Renal cortical epithelial cell (primary cell): ENCODE data around the gene MARCOL. TPM values are rescaled to one million over a fixed set of nuclear protein-coding genes. Genes with fewer than 3 reads are reported as not detected.
A peak's percentile ranks its signal among the peaks of the same experiment; 100 is the strongest.
"Not testable (repeated sequence)": the region's sequence is repeated elsewhere in the genome, so short reads cannot be mapped to it uniquely, and the experiment has no call there.

Experiments
- DNase-seq: peaks from one replicate; pipeline ENCODE4 v3.0.0-alpha.2; 2011; ENCODE audit warnings: low read depth
- total RNA-seq: library from RNA; depleted of rRNA; stranded (reverse); fragments of >200 nt; gene quantifications from 2 replicates; pipeline ENCODE4 v1.2.3, GENCODE V29; 2014

The MARCOL gene
- total RNA-seq, 1 donor from 2014 or later = not detected

DNA sequence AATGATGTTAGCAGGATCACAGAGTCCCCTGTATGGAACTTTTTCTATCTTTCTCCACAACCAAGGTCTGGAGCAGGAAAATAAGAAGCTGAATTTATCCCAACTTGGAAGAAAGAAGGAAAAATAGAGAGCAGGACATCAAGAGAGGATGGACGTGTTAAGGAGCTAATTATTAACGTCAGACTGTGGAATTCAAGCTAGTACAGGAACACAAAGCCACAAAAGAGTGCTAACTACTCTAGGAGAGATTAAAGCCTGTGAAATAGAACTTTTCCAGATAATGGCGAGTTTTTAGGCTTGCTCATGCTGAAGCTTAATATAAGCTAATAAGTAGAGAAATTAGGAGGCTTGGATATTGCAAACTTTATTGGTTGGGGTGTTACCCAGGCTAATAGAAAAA, 29.6 kb downstream of the MARCOL start:
- peak; percentile 94 for DNase-seq

DNA sequence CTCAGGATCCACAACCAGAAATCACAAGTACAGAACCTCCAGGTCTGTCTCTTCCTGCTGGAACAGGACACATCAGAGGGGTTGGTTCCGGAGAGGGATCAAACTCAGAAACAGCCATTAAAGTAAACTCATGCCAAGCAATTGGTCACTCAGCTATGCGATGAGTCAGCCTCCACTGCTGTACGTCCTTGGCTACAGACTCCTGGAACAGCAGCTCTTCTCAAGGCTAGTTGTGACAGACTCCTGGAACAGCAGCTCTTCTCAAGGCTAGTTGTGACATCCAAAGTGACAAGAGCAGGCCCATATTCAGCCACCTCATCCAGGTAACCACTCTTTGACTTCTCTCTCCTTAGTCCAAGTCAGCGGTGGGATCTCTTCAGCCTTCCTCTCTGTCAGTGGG, 30.2 kb downstream of the MARCOL start, which contains the start of gene SPINK13:
TSS of gene SPINK13 (plus strand) at position 229 of the 400 bp plus-strand sequence. CDS start 1,279 bp downstream, outside the sequence.
- peak; percentile 97 for DNase-seq

DNA sequence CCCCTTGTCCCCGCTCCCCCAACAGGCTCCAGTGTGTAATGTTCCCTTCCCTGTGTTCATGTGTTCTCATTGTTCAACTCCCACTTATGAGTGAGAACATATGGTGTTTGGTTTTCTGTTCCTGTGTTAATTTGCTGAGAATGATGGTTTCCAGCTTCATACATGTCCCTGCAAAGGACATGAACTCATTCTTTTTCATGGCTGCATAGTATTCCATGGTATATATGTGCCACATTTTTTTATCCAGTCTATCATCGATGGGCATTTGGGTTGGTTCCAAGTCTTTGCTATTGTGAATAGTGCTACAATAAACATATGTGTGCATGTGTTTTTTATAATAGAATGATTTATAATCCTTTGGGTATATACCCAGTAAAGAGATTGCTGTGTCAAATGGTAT, 36.8 kb downstream of the MARCOL start:
- DNase-seq = not testable (repeated sequence)

DNA sequence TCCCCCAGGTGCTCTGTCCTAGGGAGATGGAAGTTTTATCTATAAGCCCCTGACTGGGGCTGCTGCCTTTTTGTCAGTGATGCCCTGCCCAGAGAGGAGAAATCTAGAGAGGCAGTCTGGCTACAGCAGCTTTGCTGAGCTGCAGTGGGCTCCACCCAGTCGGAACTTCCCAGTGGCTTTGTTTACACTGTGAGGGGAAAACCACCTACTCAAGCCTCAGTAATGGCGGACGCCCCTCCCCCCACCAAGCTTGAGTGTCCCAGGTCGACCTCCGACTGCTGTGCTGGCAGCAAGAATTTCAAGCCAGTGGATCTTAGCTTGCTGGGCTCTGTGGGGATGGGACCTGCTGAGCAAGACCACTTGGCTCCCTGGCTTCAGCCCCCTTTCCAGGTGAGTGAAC, 42.6 kb downstream of the MARCOL start:
- peak; percentile 51 for DNase-seq

DNA sequence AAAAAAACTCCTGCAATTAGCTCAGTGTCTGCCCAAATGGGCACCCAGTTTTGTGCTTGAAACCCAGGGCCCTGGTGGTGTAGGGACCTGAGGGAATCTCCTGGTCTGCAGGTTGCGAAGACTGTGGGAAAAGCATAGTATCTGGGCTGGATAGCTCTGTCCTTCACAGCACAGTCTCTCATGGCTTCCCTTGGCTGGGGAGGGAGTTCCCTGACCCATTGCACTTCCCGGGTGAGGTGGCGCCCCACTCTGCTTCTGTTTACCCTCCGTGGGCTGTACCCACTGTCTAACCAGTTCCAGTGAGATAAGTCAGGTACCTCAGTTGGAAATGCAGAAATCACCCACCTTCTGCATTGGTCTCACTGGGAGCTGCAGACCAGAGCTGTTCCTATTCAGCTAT, 43.0 kb downstream of the MARCOL start:
- not testable (repeated sequence) for DNase-seq

DNA sequence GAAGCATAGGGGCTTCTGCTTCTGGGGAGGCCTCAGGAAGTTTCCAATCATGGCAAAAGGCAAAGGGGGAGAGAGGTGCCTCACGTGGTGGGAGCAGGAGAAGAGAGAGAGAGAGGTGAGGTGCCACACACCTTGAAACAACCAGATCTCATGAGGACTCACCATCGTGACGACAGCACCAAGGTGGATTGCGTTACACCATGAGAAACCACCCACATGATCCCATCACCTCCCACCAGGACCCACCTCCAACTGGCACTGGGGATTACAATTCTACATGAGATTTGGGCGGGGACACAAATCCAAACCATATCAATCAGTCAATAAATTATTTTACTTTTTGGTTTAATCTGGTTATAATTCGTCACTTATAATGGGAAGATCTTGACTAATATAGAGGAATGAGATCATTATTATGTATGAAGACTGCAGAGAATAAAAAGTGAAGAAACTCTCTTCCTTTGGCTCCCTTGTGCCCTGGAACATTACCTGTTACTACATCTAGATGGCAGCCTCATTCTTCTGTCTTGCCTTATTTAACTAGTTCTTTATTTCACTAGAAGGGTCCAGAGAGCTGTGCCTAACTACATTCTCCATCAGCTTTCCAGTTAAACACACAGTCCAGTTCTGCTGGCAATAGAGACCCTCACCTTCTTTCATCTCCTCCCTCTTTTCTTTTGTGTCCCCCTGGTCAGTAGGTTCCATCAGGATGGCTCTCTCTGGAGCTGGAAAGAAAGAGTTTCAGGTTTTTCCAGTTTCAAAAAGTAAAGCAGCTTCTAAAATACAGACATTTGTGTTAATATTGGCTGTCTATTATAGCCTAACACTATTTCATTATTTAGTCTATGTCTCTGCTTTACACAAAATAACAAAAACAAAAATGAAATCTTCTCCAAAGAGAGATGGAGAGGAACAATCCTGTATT, 52.2 kb downstream of the MARCOL start:
- DNase-seq = peak; percentile 41

Other genes with a start within 250 kb of the MARCOL start
- 0.25 TPM in 1 of 2 replicates, not detected in the other for gene SPINK5, start 174.5 kb upstream of the MARCOL start, total RNA-seq
- not detected in 2 replicates for gene SPINK14, start 70.0 kb upstream of the MARCOL start, total RNA-seq
- gene SPINK6, start 35.5 kb upstream of the MARCOL start, total RNA-seq = not detected in 2 replicates
- gene SPINK13, start 30.3 kb downstream of the MARCOL start, total RNA-seq = 1.4 and 1.8 TPM in 2 replicates
- not detected in 2 replicates for gene SPINK7, start 73.9 kb downstream of the MARCOL start, total RNA-seq
- gene SPINK9, start 97.0 kb downstream of the MARCOL start, total RNA-seq = not detected in 2 replicates
- 48.3 and 68.3 TPM in 2 replicates for gene FBXO38, start 145.4 kb downstream of the MARCOL start, total RNA-seq